Type B pancreatic cell (in vitro differentiated cells): ENCODE measurements around the gene ABI2. TPM values are rescaled to one million over a fixed set of nuclear protein-coding genes. Genes with fewer than 3 reads are reported as not detected.

Experiments
- DNase-seq: peaks from one replicate; pipeline ENCODE4 v3.0.0; 2021; ENCODE audit warnings: mixed read lengths; ENCODE audit not compliant: unreplicated experiment; ENCODE audit errors: extremely low spot score
- H3K27ac Mint-ChIP-seq: 2 replicates; pipeline ENCODE4 v1.8.0; 2021; ENCODE audit warnings: mild to moderate bottlenecking, mixed read lengths
- H3K27me3 Mint-ChIP-seq: 2 replicates; pipeline ENCODE4 v1.8.0; 2021; ENCODE audit warnings: mixed read lengths
- H3K36me3 Mint-ChIP-seq: 2 replicates; pipeline ENCODE4 v1.8.0; 2021; ENCODE audit warnings: mixed read lengths
- H3K4me1 Mint-ChIP-seq: one replicate; pipeline ENCODE4 v1.8.0; 2021; ENCODE audit warnings: mixed read lengths; ENCODE audit not compliant: unreplicated experiment
- H3K4me3 Mint-ChIP-seq: 2 replicates; pipeline ENCODE4 v1.8.0; 2021; ENCODE audit warnings: mild to moderate bottlenecking, mixed read lengths
- H3K9me3 Mint-ChIP-seq: 2 replicates; pipeline ENCODE4 v1.8.0; 2021; ENCODE audit warnings: mixed read lengths
- total RNA-seq: library from RNA; stranded (reverse); gene quantifications from 2 replicates; pipeline ENCODE4 v1.2.1, GENCODE V29; 2021; ENCODE audit warnings: low replicate concordance
- TF ChIP-seq, protein P1 (sequence below): fragments of 200-600 bp; sonication (generic); conservative IDR thresholded peaks from 2 replicates; pipeline ENCODE4 v1.5.0; 2021; ENCODE audit warnings: antibody characterized with exemption, mild to moderate bottlenecking

The ABI2 gene
- total RNA-seq, 1 donor from 2014 or later, result 94.6 TPM

- H3K27me3 Mint-ChIP-seq, result no peaks in the 10 kb centered on the region
- no peak for DNase-seq
- TF ChIP-seq, protein P1, sequence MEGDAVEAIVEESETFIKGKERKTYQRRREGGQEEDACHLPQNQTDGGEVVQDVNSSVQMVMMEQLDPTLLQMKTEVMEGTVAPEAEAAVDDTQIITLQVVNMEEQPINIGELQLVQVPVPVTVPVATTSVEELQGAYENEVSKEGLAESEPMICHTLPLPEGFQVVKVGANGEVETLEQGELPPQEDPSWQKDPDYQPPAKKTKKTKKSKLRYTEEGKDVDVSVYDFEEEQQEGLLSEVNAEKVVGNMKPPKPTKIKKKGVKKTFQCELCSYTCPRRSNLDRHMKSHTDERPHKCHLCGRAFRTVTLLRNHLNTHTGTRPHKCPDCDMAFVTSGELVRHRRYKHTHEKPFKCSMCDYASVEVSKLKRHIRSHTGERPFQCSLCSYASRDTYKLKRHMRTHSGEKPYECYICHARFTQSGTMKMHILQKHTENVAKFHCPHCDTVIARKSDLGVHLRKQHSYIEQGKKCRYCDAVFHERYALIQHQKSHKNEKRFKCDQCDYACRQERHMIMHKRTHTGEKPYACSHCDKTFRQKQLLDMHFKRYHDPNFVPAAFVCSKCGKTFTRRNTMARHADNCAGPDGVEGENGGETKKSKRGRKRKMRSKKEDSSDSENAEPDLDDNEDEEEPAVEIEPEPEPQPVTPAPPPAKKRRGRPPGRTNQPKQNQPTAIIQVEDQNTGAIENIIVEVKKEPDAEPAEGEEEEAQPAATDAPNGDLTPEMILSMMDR, result no peak
- no peak overlapping the region for H3K27ac Mint-ChIP-seq
- peaks cover 29% of the 10 kb centered on the region for H3K4me1 Mint-ChIP-seq
- no peaks in the 10 kb centered on the region for H3K9me3 Mint-ChIP-seq
- H3K36me3 Mint-ChIP-seq, result peaks cover 34% of the 10 kb centered on the region
- H3K4me3 Mint-ChIP-seq, result peak overlapping the region; percentile 31
Measured at GRCh38 chr2:203442463-203442862, 114.3 kb downstream of the ABI2 start.

DNA sequence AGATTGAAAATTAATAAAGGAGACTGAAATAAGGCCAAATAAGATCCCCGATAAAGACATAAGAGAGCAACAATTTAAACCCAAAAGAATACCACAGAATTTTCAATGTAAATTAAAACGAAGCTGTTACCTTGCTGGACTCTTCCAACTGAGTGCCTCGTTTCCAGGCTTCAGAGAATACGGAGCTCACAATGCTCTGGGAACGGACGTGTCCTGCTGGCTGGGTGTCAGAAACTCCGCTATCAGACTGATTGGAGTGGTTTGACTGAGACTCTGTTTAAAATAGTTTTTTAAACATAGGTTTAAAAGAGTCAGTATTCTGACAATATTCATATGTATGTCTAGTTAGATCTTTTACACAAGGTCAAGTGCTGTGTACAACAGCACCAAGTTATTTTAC lies 116.5 kb downstream of the ABI2 start:
- H3K27me3 Mint-ChIP-seq, result no peaks in the 10 kb centered on the region
- H3K4me3 Mint-ChIP-seq, result no peak overlapping the region
- H3K9me3 Mint-ChIP-seq, result no peaks in the 10 kb centered on the region

DNA sequence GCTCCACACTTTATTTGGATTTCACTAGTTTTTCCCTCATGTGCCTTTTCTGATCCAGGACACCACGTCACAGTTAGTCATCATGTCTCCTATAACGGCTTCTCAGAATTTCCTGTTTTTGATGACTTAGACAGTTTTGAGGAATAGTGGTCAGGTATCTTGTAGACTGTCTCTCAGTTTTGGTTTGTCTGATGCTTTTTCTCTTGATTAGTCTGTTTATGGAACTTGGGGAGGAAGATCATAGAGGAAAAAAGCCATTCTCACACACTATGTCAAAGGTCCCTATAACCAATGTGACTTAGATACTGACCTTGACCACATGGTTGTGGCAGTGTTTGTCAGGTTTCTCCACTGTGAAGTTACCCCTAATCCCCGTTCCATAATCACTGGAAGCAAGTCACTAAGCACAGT lies 117.9 kb downstream of the ABI2 start:
- no peaks in the 10 kb centered on the region for H3K27me3 Mint-ChIP-seq
- DNase-seq, result no peak
- no peak overlapping the region for H3K4me3 Mint-ChIP-seq
- peaks cover 20% of the 10 kb centered on the region for H3K36me3 Mint-ChIP-seq
- no peak overlapping the region for H3K27ac Mint-ChIP-seq
- TF ChIP-seq, protein P1, result no peak
- H3K9me3 Mint-ChIP-seq, result no peaks in the 10 kb centered on the region
- peaks cover 18% of the 10 kb centered on the region for H3K4me1 Mint-ChIP-seq

More for the DNA sequence above, 116.5 kb downstream of the ABI2 start:
- Mint-ChIP-seq H3K4me1 (peaks cover 23% of the 10 kb centered on the region), H3K27ac (no peak overlapping the region), H3K36me3 (peaks cover 21% of the 10 kb centered on the region)
- DNase-seq, result no peak
- TF ChIP-seq, protein P1, result no peak

DNA sequence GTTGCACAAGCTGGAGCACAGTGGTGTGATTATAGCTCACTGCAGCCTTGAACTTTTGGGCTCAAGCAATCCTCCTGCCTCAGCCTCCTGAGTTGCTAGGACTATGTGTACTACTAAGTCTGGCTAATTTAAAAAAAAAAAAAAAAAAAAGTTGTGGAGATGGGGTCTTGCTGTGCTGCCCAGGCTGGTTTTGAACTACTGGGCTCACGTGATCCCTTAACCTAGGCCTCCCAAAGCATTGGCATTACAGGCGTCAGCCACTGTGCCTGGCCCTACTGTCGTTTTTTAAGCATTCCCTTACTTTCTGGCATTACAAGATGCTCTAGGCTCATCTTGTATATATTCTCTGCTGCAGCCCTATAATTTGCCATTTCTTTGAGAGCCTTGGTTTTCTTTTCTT lies 118.6 kb downstream of the ABI2 start:
- no peak for DNase-seq
- H3K4me3 Mint-ChIP-seq, result no peak overlapping the region
- peaks cover 20% of the 10 kb centered on the region for H3K36me3 Mint-ChIP-seq
- TF ChIP-seq, protein P1, result no peak
- peaks cover 17% of the 10 kb centered on the region for H3K4me1 Mint-ChIP-seq
- H3K27ac Mint-ChIP-seq, result no peak overlapping the region
- H3K27me3 Mint-ChIP-seq, result no peaks in the 10 kb centered on the region
- no peaks in the 10 kb centered on the region for H3K9me3 Mint-ChIP-seq

- H3K4me1 Mint-ChIP-seq, result peaks cover 12% of the 10 kb centered on the region
- H3K27me3 Mint-ChIP-seq, result no peaks in the 10 kb centered on the region
- TF ChIP-seq, protein P1, result no peak
- H3K36me3 Mint-ChIP-seq, result peaks cover 15% of the 10 kb centered on the region
- no peak overlapping the region for H3K4me3 Mint-ChIP-seq
- no peak overlapping the region for H3K27ac Mint-ChIP-seq
- H3K9me3 Mint-ChIP-seq, result no peaks in the 10 kb centered on the region
- DNase-seq, result no peak
Measured at GRCh38 chr2:203450561-203450960, 122.4 kb downstream of the ABI2 start.

- peaks cover 12% of the 10 kb centered on the region for H3K4me1 Mint-ChIP-seq
- H3K27me3 Mint-ChIP-seq, result no peaks in the 10 kb centered on the region
- DNase-seq, result no peak
- no peak overlapping the region for H3K4me3 Mint-ChIP-seq
- H3K36me3 Mint-ChIP-seq, result peaks cover 13% of the 10 kb centered on the region
- no peak overlapping the region for H3K27ac Mint-ChIP-seq
- H3K9me3 Mint-ChIP-seq, result no peaks in the 10 kb centered on the region
- TF ChIP-seq, protein P1, result no peak
Measured at GRCh38 chr2:203451011-203451410, 122.8 kb downstream of the ABI2 start.
